ENCODE measurements around the gene TOP1. TPM values are rescaled to one million over a fixed set of nuclear protein-coding genes. Genes with fewer than 3 reads are reported as not detected.
A peak's percentile ranks its signal among the peaks of the same experiment; 100 is the strongest.

TOP1 gene
- total RNA-seq, 1 experiment from 2014 or later = 144 TPM

DNA sequence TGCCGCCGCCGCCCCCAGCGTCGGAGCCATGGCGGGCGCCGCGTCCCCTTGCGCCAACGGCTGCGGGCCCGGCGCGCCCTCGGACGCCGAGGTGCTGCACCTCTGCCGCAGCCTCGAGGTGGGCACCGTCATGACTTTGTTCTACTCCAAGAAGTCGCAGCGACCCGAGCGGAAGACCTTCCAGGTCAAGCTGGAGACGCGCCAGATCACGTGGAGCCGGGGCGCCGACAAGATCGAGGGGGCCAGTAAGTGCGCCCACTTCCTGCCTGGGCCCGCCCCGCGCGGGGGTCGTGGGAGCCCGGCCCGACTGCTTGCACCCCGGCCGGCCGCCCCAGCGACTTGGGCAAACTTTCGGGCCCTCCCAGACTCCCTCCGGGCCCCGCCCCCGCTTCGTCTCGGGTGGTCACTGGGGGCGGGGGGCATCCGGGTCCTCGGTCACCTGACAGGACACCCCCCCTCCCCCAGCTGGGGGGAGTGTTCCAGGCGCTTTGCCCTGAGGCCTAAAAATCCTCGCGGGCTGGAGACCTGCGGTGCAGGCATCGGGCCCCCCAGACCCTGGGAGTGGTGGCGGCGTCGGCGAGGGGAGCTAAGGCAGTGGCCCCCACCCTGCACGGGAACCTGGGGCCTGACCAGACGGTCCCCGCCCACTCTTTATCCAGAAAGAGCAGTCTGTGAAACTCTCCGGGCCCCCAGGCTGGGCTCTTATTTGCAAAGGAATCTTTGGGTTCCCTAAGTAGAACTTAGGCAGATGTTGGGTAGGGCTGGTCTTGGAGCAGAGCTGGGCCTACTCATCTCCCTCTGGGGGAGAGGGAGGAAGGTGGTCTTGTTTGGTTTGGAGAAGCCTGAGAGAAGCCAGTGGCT is 109.2 kb downstream of the TOP1 start:
- Histone ChIP-seq H3K27me3 (replicated peaks; ENCODE audit: control insufficient read depth, insufficient read depth, low read length) (no peaks in the 10 kb centered on the region), H3K4me3 (ENCODE audit: low read depth, low read length) (peak overlapping the region; percentile 96), H3K36me3 (ENCODE audit: control insufficient read depth, insufficient read depth, low read length) (0 out of 2 replicates have a peak, but pooled peaks cover 4% of the 10 kb centered on the region), H3K9me3 (no peaks in the 10 kb centered on the region), H3K4me1 (peaks cover 17% of the 10 kb centered on the region)
- peak overlapping the region; percentile 77 for H3K27ac Mint-ChIP-seq (ENCODE audit: unreplicated experiment)
- H3K9me3 Mint-ChIP-seq (ENCODE audit: unreplicated experiment) = no peaks in the 10 kb centered on the region
- peaks cover 21% of the 10 kb centered on the region for H3K4me1 Mint-ChIP-seq (ENCODE audit: low read depth, unreplicated experiment)
- H3K4me3 Mint-ChIP-seq (ENCODE audit: unreplicated experiment) = peak overlapping the region; percentile 83
- ChIA-PET CTCF (interaction anchor here (1.1 to 2.9 kb wide), 3 partner anchors 10 to 203 kb away, joined by 4 to 25 read pairs (median 9); partner anchors contain the start of gene LPIN3), POLR2A (interaction anchor here (0.6 to 1.6 kb wide), 3 partner anchors 12 to 203 kb away, joined by 3 to 8 read pairs (median 7); partner anchors contain the start of gene LPIN3)
- BruUV-seq (replicated peaks) = no TSS peak
- peak; percentile 85 to 87 for DNase-seq
- intact Hi-C loops (cut with micrococcal nuclease; ENCODE audit: unreplicated experiment) = loop anchor here (2.0 to 10.0 kb wide), 5 partner anchors 27 to 179 kb away; partner anchors contain the start of genes TOP1 and ZHX3
- TF ChIP-seq CTCF (IDR thresholded peaks at IDR 0.05; ENCODE audit: insufficient read depth in 1 of 2, low read depth in 1 of 2, low read length in 1 of 2, severe bottlenecking in 1 of 2, unreplicated experiment in 1 of 2) = no peak
- H3K27me3 Mint-ChIP-seq (ENCODE audit: insufficient read depth, unreplicated experiment) = no peaks in the 10 kb centered on the region
- H3K36me3 Mint-ChIP-seq (ENCODE audit: insufficient read depth, unreplicated experiment) = peaks cover 47% of the 10 kb centered on the region

DNA sequence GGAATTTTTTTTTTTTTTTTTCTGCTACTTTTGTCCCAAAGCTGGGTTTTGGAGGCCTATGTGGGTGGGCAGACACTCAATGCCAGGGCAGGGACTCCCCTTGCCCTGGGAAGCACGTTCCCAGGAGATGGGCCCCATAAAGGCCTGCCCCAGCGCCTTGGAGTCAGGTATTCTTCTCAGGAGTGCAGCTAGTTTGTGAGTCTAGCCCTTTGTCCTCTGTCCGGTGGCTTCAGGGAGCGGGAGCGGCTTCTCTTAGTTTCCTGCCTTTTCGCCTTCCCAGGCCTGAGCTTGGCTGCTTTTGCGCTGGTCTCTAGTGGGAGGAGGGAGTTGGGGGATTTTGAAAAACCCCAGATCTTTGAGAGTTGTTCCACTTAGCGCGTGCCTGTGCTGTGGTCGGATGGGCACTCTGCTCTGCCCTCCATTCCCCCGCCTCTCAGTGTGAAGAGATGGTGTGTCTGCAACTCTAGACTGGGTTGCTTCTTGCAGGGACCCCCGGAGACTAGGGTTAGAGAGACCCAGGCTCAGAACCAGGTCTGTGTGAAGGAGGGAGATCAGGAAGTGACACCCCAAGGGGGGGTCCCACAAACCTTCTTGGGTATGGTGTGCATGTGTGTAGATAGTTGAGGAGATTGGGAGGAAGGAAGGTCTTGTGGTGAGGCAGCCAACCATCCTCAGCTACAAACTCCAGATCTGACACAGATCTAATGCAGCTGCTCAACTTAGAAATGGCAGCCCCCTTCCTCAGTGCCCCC is 110.0 kb downstream of the TOP1 start:
- Mint-ChIP-seq H3K36me3 (ENCODE audit: insufficient read depth, unreplicated experiment) (peaks cover 40% of the 10 kb centered on the region), H3K27ac (ENCODE audit: unreplicated experiment) (peak overlapping the region; percentile 77), H3K4me3 (ENCODE audit: unreplicated experiment) (peak overlapping the region; percentile 83), H3K9me3 (ENCODE audit: unreplicated experiment) (no peaks in the 10 kb centered on the region), H3K27me3 (ENCODE audit: insufficient read depth, unreplicated experiment) (no peaks in the 10 kb centered on the region), H3K4me1 (ENCODE audit: low read depth, unreplicated experiment) (peaks cover 21% of the 10 kb centered on the region)
- Histone ChIP-seq H3K27me3 (replicated peaks; ENCODE audit: control insufficient read depth, insufficient read depth, low read length) (no peaks in the 10 kb centered on the region), H3K9me3 (no peaks in the 10 kb centered on the region), H3K36me3 (ENCODE audit: control insufficient read depth, insufficient read depth, low read length) (0 out of 2 replicates have a peak, but pooled peaks cover 4% of the 10 kb centered on the region), H3K4me1 (peaks cover 17% of the 10 kb centered on the region), H3K4me3 (ENCODE audit: low read depth, low read length) (peak overlapping the region; percentile 96)
- TSS peak; percentile 23 for BruUV-seq (replicated peaks)
- peak in 1 of 2 experiments; percentile 32 for DNase-seq
- intact Hi-C loops (cut with micrococcal nuclease; ENCODE audit: unreplicated experiment) = loop anchor here (2.0 to 10.0 kb wide), 2 partner anchors 34 to 64 kb away; no protein-coding TSS in a partner anchor
- ChIA-PET CTCF (interaction anchor here (0.6 to 2.1 kb wide), 4 partner anchors 9 to 202 kb away, joined by 3 to 9 read pairs (median 4); partner anchors contain the start of gene LPIN3), POLR2A (interaction anchor here (0.6 to 1.6 kb wide), 3 partner anchors 11 to 202 kb away, joined by 3 to 8 read pairs (median 7); partner anchors contain the start of gene LPIN3)
- TF ChIP-seq CTCF (IDR thresholded peaks at IDR 0.05; ENCODE audit: insufficient read depth in 1 of 2, low read depth in 1 of 2, low read length in 1 of 2, severe bottlenecking in 1 of 2, unreplicated experiment in 1 of 2) = no peak
